SU-DHL-6 (cell line): ENCODE measurements around the gene PITHD1.

Experiments used
- CTCF ChIP-seq: fragments of 200-600 bp; sonication (generic); IDR thresholded peaks from one replicate; pipeline ENCODE4 v1.5.1; 2017; ENCODE audit warnings: antibody characterized with exemption, mild to moderate bottlenecking, low read length, moderate library complexity; ENCODE audit not compliant: insufficient read depth, poor library complexity, severe bottlenecking
- EZH2phosphoT487 ChIP-seq: fragments of 200-600 bp; sonication (generic), shearing (Covaris generic); conservative IDR thresholded peaks from 2 replicates; pipeline ENCODE4 v1.6.1; 2018; ENCODE audit warnings: mild to moderate bottlenecking, antibody characterized with exemption, low read length, moderate library complexity, mixed read lengths

GRCh38 chr1:23748016-23748415 lies 30.2 kb upstream of the PITHD1 start:
- TF ChIP-seq CTCF = no peak
- TF ChIP-seq EZH2phosphoT487 = no peak
